HEK293 (cell line): Measurements from ENCODE around the gene ADPGK.

Experiments used
- CTCF ChIA-PET: fragments of 350-600 bp; formaldehyde crosslinking; extraction: SDS; loops from one replicate; lab custom pipeline; 2021; ENCODE audit warnings: antibody characterized with exemption; lab: Yijun Ruan, JAX
- POLR2A ChIA-PET: fragments of 300-600 bp; formaldehyde crosslinking; extraction: SDS; loops from one replicate; lab custom pipeline; 2020; ENCODE audit warnings: antibody characterized with exemption, inconsistent platforms; lab: Yijun Ruan, JAX
- H3K27ac ChIP-seq: fragments of 200-500 bp; sonication (Bioruptor generic); 2 replicates; pipeline ENCODE4 v1.5.1; 2014; ENCODE audit warnings: low read depth, low read length, control low read depth, inconsistent platforms; ENCODE audit errors: extremely low read depth
- H3K36me3 ChIP-seq, 2 experiments: fragments of 200-500 bp in 1 of 2; sonication (Bioruptor generic) in 1 of 2; 1 replicate in 1 of 2; 2 replicates in 1 of 2; pipeline ENCODE4 v1.5.1; 2014 to 2017; ENCODE audit warnings: inconsistent platforms in 2 of 2, low read length in 2 of 2; ENCODE audit not compliant: control insufficient read depth in 2 of 2, insufficient read depth in 1 of 2
- H3K4me1 ChIP-seq: fragments of 200-500 bp; sonication (Bioruptor generic); 2 replicates; pipeline ENCODE4 v1.5.1; 2014; ENCODE audit warnings: mild to moderate bottlenecking, low read length, inconsistent platforms; ENCODE audit not compliant: control insufficient read depth, insufficient read depth
- H3K4me3 ChIP-seq: 2 replicates; pipeline ENCODE4 v1.5.1; 2011; ENCODE audit warnings: low read depth, mild to moderate bottlenecking, control low read depth, low read length, moderate library complexity
- H3K9me3 ChIP-seq: fragments of 200-500 bp; sonication (Bioruptor generic); 2 replicates; pipeline ENCODE4 v1.5.1; 2014; ENCODE audit warnings: low read depth, low read length, inconsistent platforms; ENCODE audit not compliant: control insufficient read depth, insufficient read depth
- BCL6B ChIP-seq: fragments of 450-650 bp; formaldehyde crosslinking; IDR thresholded peaks from 2 replicates; pipeline ENCODE4 v1.5.1; 2017; ENCODE audit warnings: missing biosample characterization, missing genetic modification characterization
- GLIS1 ChIP-seq: fragments of 450-650 bp; formaldehyde crosslinking; IDR thresholded peaks from 2 replicates; pipeline ENCODE4 v1.5.1; 2016; ENCODE audit warnings: missing biosample characterization, missing genetic modification characterization
- HOXD13 ChIP-seq: sonication (generic); formaldehyde crosslinking; IDR thresholded peaks from 2 replicates; pipeline ENCODE4 v1.8.0; 2022; ENCODE audit warnings: missing genetic modification reagents, borderline replicate concordance
- KLF8 ChIP-seq: fragments of 450-650 bp; formaldehyde crosslinking; IDR thresholded peaks from 2 replicates; pipeline ENCODE4 v1.5.1; 2016; ENCODE audit warnings: missing biosample characterization, missing genetic modification characterization
- RBAK ChIP-seq: fragments of 450-650 bp; formaldehyde crosslinking; IDR thresholded peaks from 2 replicates; pipeline ENCODE4 v1.5.1; 2016; ENCODE audit warnings: missing biosample characterization, missing genetic modification characterization
- SP3 ChIP-seq: fragments of 450-650 bp; formaldehyde crosslinking; IDR thresholded peaks from 2 replicates; pipeline ENCODE4 v1.5.1; 2016; ENCODE audit warnings: missing biosample characterization, missing genetic modification characterization
- ZBTB17 ChIP-seq: fragments of 450-650 bp; formaldehyde crosslinking; IDR thresholded peaks from 2 replicates; pipeline ENCODE4 v1.5.1; 2016; ENCODE audit warnings: missing biosample characterization, missing genetic modification characterization
- ZBTB20 ChIP-seq: fragments of 450-650 bp; formaldehyde crosslinking; IDR thresholded peaks from 2 replicates; pipeline ENCODE4 v1.5.1; 2016; ENCODE audit warnings: missing biosample characterization, missing genetic modification characterization
- ZBTB48 ChIP-seq: fragments of 450-650 bp; formaldehyde crosslinking; IDR thresholded peaks from 2 replicates; pipeline ENCODE4 v1.5.1; 2016; ENCODE audit warnings: missing biosample characterization, missing genetic modification characterization
- ZFP3 ChIP-seq: fragments of 450-650 bp; formaldehyde crosslinking; IDR thresholded peaks from 2 replicates; pipeline ENCODE4 v1.5.1; 2016; ENCODE audit warnings: low read depth, missing biosample characterization, missing genetic modification characterization
- ZNF114 ChIP-seq: fragments of 450-650 bp; formaldehyde crosslinking; IDR thresholded peaks from 2 replicates; pipeline ENCODE4 v1.5.0; 2017; ENCODE audit warnings: missing biosample characterization, missing genetic modification characterization
- ZNF202 ChIP-seq: fragments of 450-650 bp; formaldehyde crosslinking; IDR thresholded peaks from 2 replicates; pipeline ENCODE4 v1.5.1; 2016; ENCODE audit warnings: missing biosample characterization, missing genetic modification characterization, borderline replicate concordance
- ZNF335 ChIP-seq: fragments of 450-650 bp; formaldehyde crosslinking; conservative IDR thresholded peaks from 2 replicates; pipeline ENCODE4 v1.5.1; 2016; ENCODE audit warnings: missing biosample characterization, missing genetic modification characterization
- ZNF473 ChIP-seq: fragments of 450-650 bp; formaldehyde crosslinking; IDR thresholded peaks from 2 replicates; pipeline ENCODE4 v1.5.1; 2017; ENCODE audit warnings: missing biosample characterization, missing genetic modification characterization
- ZNF549 ChIP-seq: fragments of 450-650 bp; IDR thresholded peaks from 2 replicates; pipeline ENCODE4 v1.5.1; 2018; ENCODE audit warnings: missing biosample characterization, missing genetic modification characterization, mild to moderate bottlenecking, inconsistent platforms, moderate library complexity
- ZNF585B ChIP-seq: fragments of 450-650 bp; formaldehyde crosslinking; IDR thresholded peaks from 2 replicates; pipeline ENCODE4 v1.5.1; 2016; ENCODE audit warnings: missing biosample characterization, missing genetic modification characterization
- ZNF610 ChIP-seq: fragments of 450-650 bp; formaldehyde crosslinking; IDR thresholded peaks from 2 replicates; pipeline ENCODE4 v1.5.1; 2016; ENCODE audit warnings: missing biosample characterization, missing genetic modification characterization, borderline replicate concordance
- ZNF621 ChIP-seq: fragments of 450-650 bp; formaldehyde crosslinking; IDR thresholded peaks from 2 replicates; pipeline ENCODE4 v1.5.1; 2017; ENCODE audit warnings: missing biosample characterization, missing genetic modification characterization
- ZNF639 ChIP-seq: fragments of 450-650 bp; formaldehyde crosslinking; IDR thresholded peaks from 2 replicates; pipeline ENCODE4 v1.5.1; 2016; ENCODE audit warnings: missing biosample characterization, missing genetic modification characterization
- ZNF654 ChIP-seq: fragments of 450-650 bp; formaldehyde crosslinking; IDR thresholded peaks from 2 replicates; pipeline ENCODE4 v1.5.1; 2016; ENCODE audit warnings: low read depth, missing biosample characterization, missing genetic modification characterization
- ZNF747 ChIP-seq: fragments of 450-650 bp; formaldehyde crosslinking; IDR thresholded peaks from 2 replicates; pipeline ENCODE4 v1.5.1; 2016; ENCODE audit warnings: missing biosample characterization, missing genetic modification characterization
- ZNF843 ChIP-seq: fragments of 450-650 bp; formaldehyde crosslinking; IDR thresholded peaks from 2 replicates; pipeline ENCODE4 v1.5.1; 2016; ENCODE audit warnings: missing biosample characterization, missing genetic modification characterization
- TF ChIP-seq, protein P1 (sequence below): fragments of 450-650 bp; formaldehyde crosslinking; IDR thresholded peaks from 2 replicates; pipeline ENCODE4 v1.5.1; 2016; ENCODE audit warnings: missing biosample characterization, missing genetic modification characterization, borderline replicate concordance
- TF ChIP-seq, protein P2 (sequence below): fragments of 450-650 bp; formaldehyde crosslinking; IDR thresholded peaks from 2 replicates; pipeline ENCODE4 v1.5.1; 2016; ENCODE audit warnings: missing biosample characterization, missing genetic modification characterization

Gene ADPGK

GRCh38 chr15:72797338-72797689 is 13.8 kb upstream of the ADPGK start (continued):
- peak; percentile 4; the same call in 1 of the 2 replicates for TF ChIP-seq ZBTB20 (tag by site-specific recombination)
- peak; percentile 28; the same call in 1 of the 2 replicates for TF ChIP-seq GLIS1 (tag by site-specific recombination)
- no peak for TF ChIP-seq ZNF114 (tag by site-specific recombination)
- no peak for TF ChIP-seq ZNF585B (tag by site-specific recombination)
- peak; percentile 4; the same call in 1 of the 2 replicates for TF ChIP-seq SP3 (tag by site-specific recombination)
- 0 out of 2 replicates have a peak, but pooled peaks have one; percentile 5 for TF ChIP-seq ZNF843 (tag by site-specific recombination)
- peak; percentile 95 for TF ChIP-seq ZNF335 (tag by site-specific recombination)
- peak; percentile 78 for TF ChIP-seq ZBTB17 (tag by site-specific recombination)
- peak; percentile 67 for TF ChIP-seq ZBTB48 (tag by site-specific recombination)
- no peak for TF ChIP-seq ZNF621 (tag by site-specific recombination)
- TF ChIP-seq, protein P1, sequence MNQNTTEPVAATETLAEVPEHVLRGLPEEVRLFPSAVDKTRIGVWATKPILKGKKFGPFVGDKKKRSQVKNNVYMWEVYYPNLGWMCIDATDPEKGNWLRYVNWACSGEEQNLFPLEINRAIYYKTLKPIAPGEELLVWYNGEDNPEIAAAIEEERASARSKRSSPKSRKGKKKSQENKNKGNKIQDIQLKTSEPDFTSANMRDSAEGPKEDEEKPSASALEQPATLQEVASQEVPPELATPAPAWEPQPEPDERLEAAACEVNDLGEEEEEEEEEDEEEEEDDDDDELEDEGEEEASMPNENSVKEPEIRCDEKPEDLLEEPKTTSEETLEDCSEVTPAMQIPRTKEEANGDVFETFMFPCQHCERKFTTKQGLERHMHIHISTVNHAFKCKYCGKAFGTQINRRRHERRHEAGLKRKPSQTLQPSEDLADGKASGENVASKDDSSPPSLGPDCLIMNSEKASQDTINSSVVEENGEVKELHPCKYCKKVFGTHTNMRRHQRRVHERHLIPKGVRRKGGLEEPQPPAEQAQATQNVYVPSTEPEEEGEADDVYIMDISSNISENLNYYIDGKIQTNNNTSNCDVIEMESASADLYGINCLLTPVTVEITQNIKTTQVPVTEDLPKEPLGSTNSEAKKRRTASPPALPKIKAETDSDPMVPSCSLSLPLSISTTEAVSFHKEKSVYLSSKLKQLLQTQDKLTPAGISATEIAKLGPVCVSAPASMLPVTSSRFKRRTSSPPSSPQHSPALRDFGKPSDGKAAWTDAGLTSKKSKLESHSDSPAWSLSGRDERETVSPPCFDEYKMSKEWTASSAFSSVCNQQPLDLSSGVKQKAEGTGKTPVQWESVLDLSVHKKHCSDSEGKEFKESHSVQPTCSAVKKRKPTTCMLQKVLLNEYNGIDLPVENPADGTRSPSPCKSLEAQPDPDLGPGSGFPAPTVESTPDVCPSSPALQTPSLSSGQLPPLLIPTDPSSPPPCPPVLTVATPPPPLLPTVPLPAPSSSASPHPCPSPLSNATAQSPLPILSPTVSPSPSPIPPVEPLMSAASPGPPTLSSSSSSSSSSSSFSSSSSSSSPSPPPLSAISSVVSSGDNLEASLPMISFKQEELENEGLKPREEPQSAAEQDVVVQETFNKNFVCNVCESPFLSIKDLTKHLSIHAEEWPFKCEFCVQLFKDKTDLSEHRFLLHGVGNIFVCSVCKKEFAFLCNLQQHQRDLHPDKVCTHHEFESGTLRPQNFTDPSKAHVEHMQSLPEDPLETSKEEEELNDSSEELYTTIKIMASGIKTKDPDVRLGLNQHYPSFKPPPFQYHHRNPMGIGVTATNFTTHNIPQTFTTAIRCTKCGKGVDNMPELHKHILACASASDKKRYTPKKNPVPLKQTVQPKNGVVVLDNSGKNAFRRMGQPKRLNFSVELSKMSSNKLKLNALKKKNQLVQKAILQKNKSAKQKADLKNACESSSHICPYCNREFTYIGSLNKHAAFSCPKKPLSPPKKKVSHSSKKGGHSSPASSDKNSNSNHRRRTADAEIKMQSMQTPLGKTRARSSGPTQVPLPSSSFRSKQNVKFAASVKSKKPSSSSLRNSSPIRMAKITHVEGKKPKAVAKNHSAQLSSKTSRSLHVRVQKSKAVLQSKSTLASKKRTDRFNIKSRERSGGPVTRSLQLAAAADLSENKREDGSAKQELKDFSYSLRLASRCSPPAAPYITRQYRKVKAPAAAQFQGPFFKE (tag by site-specific recombination) = no peak
- no peak for TF ChIP-seq ZNF654 (tag by site-specific recombination)
- TF ChIP-seq ZNF610 (tag by site-specific recombination) = 0 out of 2 replicates have a peak, but pooled peaks have one; percentile 4
- no peak for TF ChIP-seq ZNF202 (tag by site-specific recombination)
- TF ChIP-seq ZNF473 = no peak
- TF ChIP-seq KLF8 = 0 out of 2 replicates have a peak, but pooled peaks have one; percentile 5
- TF ChIP-seq, protein P2, sequence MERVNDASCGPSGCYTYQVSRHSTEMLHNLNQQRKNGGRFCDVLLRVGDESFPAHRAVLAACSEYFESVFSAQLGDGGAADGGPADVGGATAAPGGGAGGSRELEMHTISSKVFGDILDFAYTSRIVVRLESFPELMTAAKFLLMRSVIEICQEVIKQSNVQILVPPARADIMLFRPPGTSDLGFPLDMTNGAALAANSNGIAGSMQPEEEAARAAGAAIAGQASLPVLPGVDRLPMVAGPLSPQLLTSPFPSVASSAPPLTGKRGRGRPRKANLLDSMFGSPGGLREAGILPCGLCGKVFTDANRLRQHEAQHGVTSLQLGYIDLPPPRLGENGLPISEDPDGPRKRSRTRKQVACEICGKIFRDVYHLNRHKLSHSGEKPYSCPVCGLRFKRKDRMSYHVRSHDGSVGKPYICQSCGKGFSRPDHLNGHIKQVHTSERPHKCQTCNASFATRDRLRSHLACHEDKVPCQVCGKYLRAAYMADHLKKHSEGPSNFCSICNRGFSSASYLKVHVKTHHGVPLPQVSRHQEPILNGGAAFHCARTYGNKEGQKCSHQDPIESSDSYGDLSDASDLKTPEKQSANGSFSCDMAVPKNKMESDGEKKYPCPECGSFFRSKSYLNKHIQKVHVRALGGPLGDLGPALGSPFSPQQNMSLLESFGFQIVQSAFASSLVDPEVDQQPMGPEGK (tag by site-specific recombination) = peak; percentile 12; the same call in 1 of the 2 replicates

GRCh38 chr15:72796515-72797337 is 13.2 kb upstream of the ADPGK start:
- peaks cover 5% of the 10 kb centered on the region for H3K4me1 ChIP-seq
- peak overlapping the region; percentile 57 for H3K4me3 ChIP-seq
- H3K9me3 ChIP-seq = no peaks in the 10 kb centered on the region
- ChIA-PET POLR2A (no interaction called here), CTCF (interaction anchor here (0.6 to 3.7 kb wide), 11 partner anchors 12 to 494 kb away, joined by 3 to 33 read pairs (median 3); no protein-coding TSS in a partner anchor)
- H3K27ac ChIP-seq = peak overlapping the region; percentile 68; the same call in 1 of the 2 replicates
- H3K36me3 ChIP-seq = no peaks in the 10 kb centered on the region
- TF ChIP-seq ZNF639 (tag by site-specific recombination) (no peak), RBAK (tag by site-specific recombination) (no peak), BCL6B (tag by site-specific recombination) (no peak), ZNF747 (tag by site-specific recombination) (no peak), ZFP3 (peak; percentile 55; the same call in 1 of the 2 replicates), ZNF549 (no peak), HOXD13 (CRISPR knock-in tag) (no peak)
